Measurements from ENCODE around the gene TTC28. TPM values are rescaled to one million over a fixed set of nuclear protein-coding genes. Genes with fewer than 3 reads are reported as not detected.

Gene TTC28
- polyA plus RNA-seq, 1 donor from 2014 or later: 14.8 TPM

DNA sequence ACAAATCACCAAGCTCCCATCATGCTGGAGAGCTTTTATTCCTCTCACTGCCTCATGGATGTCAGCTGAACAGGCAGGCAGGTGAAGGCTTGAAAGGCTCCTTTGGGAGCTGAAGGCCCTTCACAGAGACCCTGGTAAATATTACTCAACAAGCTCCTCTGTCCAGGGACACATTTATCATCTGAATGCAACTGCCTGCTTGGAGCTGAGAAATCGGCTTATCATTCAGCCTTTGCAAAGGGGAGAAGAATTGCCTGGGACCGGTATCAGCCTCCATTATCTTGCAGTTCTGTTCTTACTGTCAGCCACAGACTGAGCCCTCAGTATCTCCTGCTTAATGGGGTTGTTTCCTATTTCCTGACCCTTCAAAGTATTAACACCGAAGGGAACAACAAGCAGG is 646.8 kb downstream of the TTC28 start:
- H3K36me3 ChIP-seq (ENCODE audit: insufficient read depth, low read length): no peaks in the 10 kb centered on the region
- H3K9me2 ChIP-seq (ENCODE audit: insufficient read depth, low read length): no peaks in the 10 kb centered on the region
- peak overlapping the region; percentile 41 for H3K27ac ChIP-seq (ENCODE audit: low read length)
- H3K9me3 ChIP-seq (ENCODE audit: low read length): no peaks in the 10 kb centered on the region
- H3K9ac ChIP-seq (ENCODE audit: low read length): peak overlapping the region; percentile 4
- TF ChIP-seq EZH2 (IDR thresholded peaks at IDR 0.05; ENCODE audit: borderline replicate concordance, insufficient read depth, low read length, poor library complexity, severe bottlenecking) (no peak), TAF1 (IDR thresholded peaks at IDR 0.05; ENCODE audit: low read depth) (no peak), POLR2AphosphoS5 (IDR thresholded peaks at IDR 0.05) (peak; percentile 46), EP300 (conservative IDR thresholded peaks at IDR 0.05; ENCODE audit: poor library complexity, severe bottlenecking) (peak; percentile 45)
- TF ChIP-seq, protein P1, sequence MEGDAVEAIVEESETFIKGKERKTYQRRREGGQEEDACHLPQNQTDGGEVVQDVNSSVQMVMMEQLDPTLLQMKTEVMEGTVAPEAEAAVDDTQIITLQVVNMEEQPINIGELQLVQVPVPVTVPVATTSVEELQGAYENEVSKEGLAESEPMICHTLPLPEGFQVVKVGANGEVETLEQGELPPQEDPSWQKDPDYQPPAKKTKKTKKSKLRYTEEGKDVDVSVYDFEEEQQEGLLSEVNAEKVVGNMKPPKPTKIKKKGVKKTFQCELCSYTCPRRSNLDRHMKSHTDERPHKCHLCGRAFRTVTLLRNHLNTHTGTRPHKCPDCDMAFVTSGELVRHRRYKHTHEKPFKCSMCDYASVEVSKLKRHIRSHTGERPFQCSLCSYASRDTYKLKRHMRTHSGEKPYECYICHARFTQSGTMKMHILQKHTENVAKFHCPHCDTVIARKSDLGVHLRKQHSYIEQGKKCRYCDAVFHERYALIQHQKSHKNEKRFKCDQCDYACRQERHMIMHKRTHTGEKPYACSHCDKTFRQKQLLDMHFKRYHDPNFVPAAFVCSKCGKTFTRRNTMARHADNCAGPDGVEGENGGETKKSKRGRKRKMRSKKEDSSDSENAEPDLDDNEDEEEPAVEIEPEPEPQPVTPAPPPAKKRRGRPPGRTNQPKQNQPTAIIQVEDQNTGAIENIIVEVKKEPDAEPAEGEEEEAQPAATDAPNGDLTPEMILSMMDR (IDR thresholded peaks at IDR 0.05; ENCODE audit: poor library complexity, severe bottlenecking): no peak
- no peak overlapping the region for H3K4me2 ChIP-seq (ENCODE audit: low read length)
- H4K20me1 ChIP-seq (ENCODE audit: insufficient read depth): no peaks in the 10 kb centered on the region
- H3K79me2 ChIP-seq (replicated peaks; ENCODE audit: insufficient read depth, low read length): no peaks in the 10 kb centered on the region
- no peaks in the 10 kb centered on the region for H3F3A ChIP-seq (ENCODE audit: insufficient read depth, low read length, poor library complexity, severe bottlenecking)
- no peaks in the 10 kb centered on the region for H3K27me3 ChIP-seq (ENCODE audit: insufficient read depth, low read depth, low read length)
- peak overlapping the region; percentile 4 for H3K4me3 ChIP-seq (ENCODE audit: low read length)
- no peak overlapping the region for H2AFZ ChIP-seq (ENCODE audit: low read depth, low read length)

DNA sequence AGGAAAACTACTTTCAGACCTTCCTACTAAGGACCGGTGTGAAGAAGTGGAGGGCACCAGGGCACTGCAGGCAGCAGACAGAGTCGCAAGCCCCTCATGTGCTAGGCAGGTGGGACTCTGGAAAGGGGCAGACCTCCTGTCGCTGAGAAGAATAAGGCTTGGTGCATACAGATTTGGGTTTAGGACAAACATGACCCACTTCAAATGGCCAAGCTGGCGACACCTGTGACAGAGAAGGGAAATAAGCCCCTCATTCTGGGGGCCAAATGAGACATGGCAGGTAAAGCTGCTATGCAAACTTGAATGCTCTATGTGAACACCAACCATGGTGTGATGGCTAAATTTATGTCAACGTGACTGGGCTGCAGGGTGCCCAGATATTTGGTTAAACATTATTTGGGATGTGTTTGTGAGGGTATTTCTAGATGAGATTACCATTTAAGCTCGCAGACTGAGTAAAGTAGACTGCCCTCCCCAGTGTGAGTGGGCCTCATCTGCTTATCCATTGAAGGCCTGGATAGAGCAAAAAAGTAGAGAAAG is 648.2 kb downstream of the TTC28 start:
- no peak for TF ChIP-seq RAD21 (conservative IDR thresholded peaks at IDR 0.05)
- no peak for TF ChIP-seq POLR2AphosphoS5 (IDR thresholded peaks at IDR 0.05)
- no peak for TF ChIP-seq SMC3 (conservative IDR thresholded peaks at IDR 0.05; ENCODE audit: poor library complexity)
- no peak for TF ChIP-seq EZH2 (IDR thresholded peaks at IDR 0.05; ENCODE audit: borderline replicate concordance, insufficient read depth, low read length, poor library complexity, severe bottlenecking)
- no peak for TF ChIP-seq MXI1 (conservative IDR thresholded peaks at IDR 0.05; ENCODE audit: poor library complexity, severe bottlenecking)
- no peak for TF ChIP-seq TAF1 (IDR thresholded peaks at IDR 0.05; ENCODE audit: low read depth)
- no peak for TF ChIP-seq EP300 (conservative IDR thresholded peaks at IDR 0.05; ENCODE audit: poor library complexity, severe bottlenecking)
- TF ChIP-seq, protein P1 (IDR thresholded peaks at IDR 0.05; ENCODE audit: poor library complexity, severe bottlenecking): no peak
- TF ChIP-seq, protein P2, sequence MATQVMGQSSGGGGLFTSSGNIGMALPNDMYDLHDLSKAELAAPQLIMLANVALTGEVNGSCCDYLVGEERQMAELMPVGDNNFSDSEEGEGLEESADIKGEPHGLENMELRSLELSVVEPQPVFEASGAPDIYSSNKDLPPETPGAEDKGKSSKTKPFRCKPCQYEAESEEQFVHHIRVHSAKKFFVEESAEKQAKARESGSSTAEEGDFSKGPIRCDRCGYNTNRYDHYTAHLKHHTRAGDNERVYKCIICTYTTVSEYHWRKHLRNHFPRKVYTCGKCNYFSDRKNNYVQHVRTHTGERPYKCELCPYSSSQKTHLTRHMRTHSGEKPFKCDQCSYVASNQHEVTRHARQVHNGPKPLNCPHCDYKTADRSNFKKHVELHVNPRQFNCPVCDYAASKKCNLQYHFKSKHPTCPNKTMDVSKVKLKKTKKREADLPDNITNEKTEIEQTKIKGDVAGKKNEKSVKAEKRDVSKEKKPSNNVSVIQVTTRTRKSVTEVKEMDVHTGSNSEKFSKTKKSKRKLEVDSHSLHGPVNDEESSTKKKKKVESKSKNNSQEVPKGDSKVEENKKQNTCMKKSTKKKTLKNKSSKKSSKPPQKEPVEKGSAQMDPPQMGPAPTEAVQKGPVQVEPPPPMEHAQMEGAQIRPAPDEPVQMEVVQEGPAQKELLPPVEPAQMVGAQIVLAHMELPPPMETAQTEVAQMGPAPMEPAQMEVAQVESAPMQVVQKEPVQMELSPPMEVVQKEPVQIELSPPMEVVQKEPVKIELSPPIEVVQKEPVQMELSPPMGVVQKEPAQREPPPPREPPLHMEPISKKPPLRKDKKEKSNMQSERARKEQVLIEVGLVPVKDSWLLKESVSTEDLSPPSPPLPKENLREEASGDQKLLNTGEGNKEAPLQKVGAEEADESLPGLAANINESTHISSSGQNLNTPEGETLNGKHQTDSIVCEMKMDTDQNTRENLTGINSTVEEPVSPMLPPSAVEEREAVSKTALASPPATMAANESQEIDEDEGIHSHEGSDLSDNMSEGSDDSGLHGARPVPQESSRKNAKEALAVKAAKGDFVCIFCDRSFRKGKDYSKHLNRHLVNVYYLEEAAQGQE (IDR thresholded peaks at IDR 0.05; ENCODE audit: borderline replicate concordance): no peak
- Histone ChIP-seq H4K20me1 (ENCODE audit: insufficient read depth) (no peaks in the 10 kb centered on the region), H3F3A (ENCODE audit: insufficient read depth, low read length, poor library complexity, severe bottlenecking) (no peaks in the 10 kb centered on the region), H3K9me3 (ENCODE audit: low read length) (no peaks in the 10 kb centered on the region), H3K27me3 (ENCODE audit: insufficient read depth, low read depth, low read length) (no peaks in the 10 kb centered on the region), H3K4me3 (ENCODE audit: low read length) (no peak overlapping the region), H3K9me2 (ENCODE audit: insufficient read depth, low read length) (no peaks in the 10 kb centered on the region), H3K36me3 (ENCODE audit: insufficient read depth, low read length) (peaks cover 2% of the 10 kb centered on the region), H3K79me2 (replicated peaks; ENCODE audit: insufficient read depth, low read length) (no peaks in the 10 kb centered on the region), H3K9ac (ENCODE audit: low read length) (no peak overlapping the region), H3K4me2 (ENCODE audit: low read length) (no peak overlapping the region), H2AFZ (ENCODE audit: low read depth, low read length) (no peak overlapping the region), H3K27ac (ENCODE audit: low read length) (peak overlapping the region; percentile 72)

Data from neural cell (in vitro differentiated cells).